Liver (tissue), 9 donors: ENCODE measurements around the gene ZC3HAV1. TPM values are rescaled to one million over a fixed set of nuclear protein-coding genes. Genes with fewer than 3 reads are reported as not detected.
"Not testable (repeated sequence)": the region's sequence is repeated elsewhere in the genome, so short reads cannot be mapped to it uniquely, and the experiment has no call there.

Source experiments
- DNase-seq: peaks from one replicate; pipeline ENCODE4 v3.0.0-alpha.2; 2017; ENCODE audit warnings: low spot score
- H3K27ac ChIP-seq, 2 donors: one replicate each; pipeline ENCODE4 v1.7.0; 2013; ENCODE audit warnings: inconsistent platforms in 2 of 2, low read length in 2 of 2, control low read depth in 1 of 2, low read depth in 1 of 2, mild to moderate bottlenecking in 1 of 2
- H3K27me3 ChIP-seq, 4 donors: one replicate each; pipeline versions ENCODE4 v1.6.1 to v1.7.0; 2013; ENCODE audit warnings: low read length in 3 of 4, inconsistent platforms in 1 of 4, mild to moderate bottlenecking in 1 of 4, moderate library complexity in 1 of 4; ENCODE audit not compliant: control insufficient read depth in 4 of 4, insufficient read depth in 4 of 4
- H3K36me3 ChIP-seq, 4 donors: one replicate each; pipeline versions ENCODE4 v1.6.1 to v1.7.0; 2013; ENCODE audit warnings: low read length in 3 of 4, mild to moderate bottlenecking in 3 of 4, low read depth in 1 of 4, moderate library complexity in 1 of 4; ENCODE audit not compliant: control insufficient read depth in 4 of 4, insufficient read depth in 3 of 4
- H3K4me1 ChIP-seq, 4 donors: one replicate each; pipeline versions ENCODE4 v1.6.1 to v1.7.0; 2013; ENCODE audit warnings: low read length in 3 of 4, mild to moderate bottlenecking in 3 of 4, moderate library complexity in 1 of 4; ENCODE audit not compliant: control insufficient read depth in 4 of 4, insufficient read depth in 4 of 4
- H3K4me3 ChIP-seq, 3 donors: one replicate each; pipeline versions ENCODE4 v1.6.1 to v1.7.0; 2013; ENCODE audit warnings: low read length in 3 of 3, control low read depth in 1 of 3, low read depth in 1 of 3, mild to moderate bottlenecking in 1 of 3
- H3K9ac ChIP-seq, 2 donors: one replicate each; pipeline ENCODE4 v1.7.0; 2013; ENCODE audit warnings: low read length in 2 of 2, mild to moderate bottlenecking in 2 of 2, moderate library complexity in 2 of 2, control low read depth in 1 of 2, low read depth in 1 of 2
- H3K9me3 ChIP-seq, 4 donors: one replicate each; pipeline versions ENCODE4 v1.6.1 to v1.7.0; 2013; ENCODE audit warnings: low read length in 3 of 4; ENCODE audit not compliant: control insufficient read depth in 4 of 4
- EGR1 ChIP-seq, 2 donors: IDR thresholded peaks; 2 replicates each; pipeline ENCODE4 v1.6.1; 2016 to 2018; ENCODE audit warnings: antibody characterized with exemption in 2 of 2, low read depth in 2 of 2
- FOXA1 ChIP-seq: IDR thresholded peaks from 2 replicates; pipeline ENCODE4 v1.6.1; 2016; ENCODE audit warnings: antibody characterized with exemption
- FOXA2 ChIP-seq: IDR thresholded peaks from 2 replicates; pipeline ENCODE4 v1.6.1; 2016; ENCODE audit warnings: antibody characterized with exemption
- GABPA ChIP-seq, 2 donors: IDR thresholded peaks in 1 of 2; conservative IDR thresholded peaks in 1 of 2; 2 replicates each; pipeline ENCODE4 v1.6.1; 2016; ENCODE audit warnings: antibody characterized with exemption in 2 of 2, mild to moderate bottlenecking in 1 of 2, moderate library complexity in 1 of 2
- HNF4A ChIP-seq, 2 donors: conservative IDR thresholded peaks; 2 replicates each; pipeline ENCODE4 v1.6.1; 2016; ENCODE audit warnings: antibody characterized with exemption in 2 of 2, mild to moderate bottlenecking in 2 of 2
- HNF4G ChIP-seq: IDR thresholded peaks from 2 replicates; pipeline ENCODE4 v1.6.1; 2016; ENCODE audit warnings: antibody characterized with exemption
- JUND ChIP-seq, 2 donors: IDR thresholded peaks; 2 replicates each; pipeline ENCODE4 v1.6.1; 2016; ENCODE audit warnings: antibody characterized with exemption in 2 of 2
- NR2F2 ChIP-seq: IDR thresholded peaks from 2 replicates; pipeline ENCODE4 v1.6.1; 2016; ENCODE audit warnings: antibody characterized with exemption
- SP1 ChIP-seq: IDR thresholded peaks from 2 replicates; pipeline ENCODE4 v1.6.1; 2018; ENCODE audit warnings: antibody characterized with exemption, mild to moderate bottlenecking
- TAF1 ChIP-seq: conservative IDR thresholded peaks from 2 replicates; pipeline ENCODE4 v1.6.1; 2016; ENCODE audit warnings: antibody characterized with exemption, mild to moderate bottlenecking
- WGBS: extraction: QIAGEN DNeasy Blood & Tissue Kit; methylation state at CpG from one replicate; pipeline ENCODE4 v1.1.7; 2013; 5-methylcytosine and 5-hydroxymethylcytosine counted together
- polyA plus RNA-seq, 2 donors: library from polyadenylated mRNA; stranded (reverse) in 1 of 2; unstranded in 1 of 2; fragments of 200-250 nt in 1 of 2; fragments of >200 nt in 1 of 2; fragmentation: Nextera tagmentation in 1 of 2; extraction: Ambion mirVana in 1 of 2; gene quantifications; one replicate each; pipeline versions ENCODE4 v1.2.1 to v1.2.3, GENCODE V29; 2013 to 2015
- total RNA-seq, 2 donors: library from RNA; depleted of rRNA; stranded (reverse); fragments of >200 nt; gene quantifications; one replicate each; pipeline ENCODE4 v1.2.3, GENCODE V29; 2014
- TF ChIP-seq, protein P1 (sequence below): IDR thresholded peaks from 2 replicates; pipeline ENCODE4 v1.6.1; 2016; ENCODE audit warnings: antibody characterized with exemption
- TF ChIP-seq, protein P2 (sequence below): IDR thresholded peaks from 2 replicates; pipeline ENCODE4 v1.6.1; 2016; ENCODE audit warnings: antibody characterized with exemption, mild to moderate bottlenecking
- TF ChIP-seq, protein P3 (sequence below): IDR thresholded peaks from 2 replicates; pipeline ENCODE4 v1.6.1; 2016; ENCODE audit warnings: antibody characterized with exemption
- TF ChIP-seq, protein P4 (sequence below): fragments of 150-350 bp; IDR thresholded peaks from 2 replicates; pipeline ENCODE4 v1.5.1; 2017; ENCODE audit warnings: improper control_type of control experiment, low read depth, low read length; ENCODE audit not compliant: missing input control
- TF ChIP-seq, protein P5 (sequence below): IDR thresholded peaks from 2 replicates; pipeline ENCODE4 v1.6.1; 2016; ENCODE audit warnings: antibody characterized with exemption
- donor health status: healthy.
- donor health status: healthy.
- donor health status: healthy.
- donor health status: healthy.
- donor health status: healthy.

The ZC3HAV1 gene
- total and polyA plus RNA-seq, 4 donors, result 6.6 to 40.5 (median 16.5) TPM

DNA sequence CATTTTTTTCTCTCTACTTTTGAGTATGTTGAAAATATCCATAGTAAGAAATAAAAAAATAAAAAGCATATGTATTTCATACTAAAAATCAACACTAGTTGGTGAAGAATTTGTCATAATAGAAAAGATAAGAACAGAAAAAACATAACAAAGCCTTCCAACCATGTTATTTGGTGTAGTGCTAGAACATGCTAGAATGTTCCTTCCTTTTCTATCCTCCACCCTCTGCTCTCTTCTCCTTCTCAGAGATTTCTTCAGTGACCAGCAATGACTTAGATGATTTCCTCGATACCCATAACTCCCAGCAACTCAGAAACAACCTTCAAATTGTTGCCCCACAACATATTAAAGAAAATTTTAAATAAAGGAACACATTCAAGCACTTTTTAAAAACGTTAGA lies 2.6 kb downstream of the ZC3HAV1 start:
- peak overlapping the region in 1 of 3 donors; percentile 96 for H3K4me3 ChIP-seq
- DNase-seq, result no peak
- H3K27me3 ChIP-seq, result no peaks in the 10 kb centered on the region
- H3K9me3 ChIP-seq, result no peaks in the 10 kb centered on the region
- peaks cover 0 to 19% (median 7%) of the 10 kb centered on the region in 4 donors for H3K4me1 ChIP-seq
- H3K36me3 ChIP-seq, result no peaks in the 10 kb centered on the region
- H3K27ac ChIP-seq, result peak overlapping the region in 1 of 2 donors; percentile 88
- TF ChIP-seq EGR1 (IDR thresholded peaks at IDR 0.05; ENCODE audit: low read depth in 2 of 2) (no peak), SP1 (no peak), HNF4G (no peak), NR2F2 (no peak)
- TF ChIP-seq, protein P1, sequence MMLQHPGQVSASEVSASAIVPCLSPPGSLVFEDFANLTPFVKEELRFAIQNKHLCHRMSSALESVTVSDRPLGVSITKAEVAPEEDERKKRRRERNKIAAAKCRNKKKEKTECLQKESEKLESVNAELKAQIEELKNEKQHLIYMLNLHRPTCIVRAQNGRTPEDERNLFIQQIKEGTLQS, result no peak
- TF ChIP-seq, protein P2, sequence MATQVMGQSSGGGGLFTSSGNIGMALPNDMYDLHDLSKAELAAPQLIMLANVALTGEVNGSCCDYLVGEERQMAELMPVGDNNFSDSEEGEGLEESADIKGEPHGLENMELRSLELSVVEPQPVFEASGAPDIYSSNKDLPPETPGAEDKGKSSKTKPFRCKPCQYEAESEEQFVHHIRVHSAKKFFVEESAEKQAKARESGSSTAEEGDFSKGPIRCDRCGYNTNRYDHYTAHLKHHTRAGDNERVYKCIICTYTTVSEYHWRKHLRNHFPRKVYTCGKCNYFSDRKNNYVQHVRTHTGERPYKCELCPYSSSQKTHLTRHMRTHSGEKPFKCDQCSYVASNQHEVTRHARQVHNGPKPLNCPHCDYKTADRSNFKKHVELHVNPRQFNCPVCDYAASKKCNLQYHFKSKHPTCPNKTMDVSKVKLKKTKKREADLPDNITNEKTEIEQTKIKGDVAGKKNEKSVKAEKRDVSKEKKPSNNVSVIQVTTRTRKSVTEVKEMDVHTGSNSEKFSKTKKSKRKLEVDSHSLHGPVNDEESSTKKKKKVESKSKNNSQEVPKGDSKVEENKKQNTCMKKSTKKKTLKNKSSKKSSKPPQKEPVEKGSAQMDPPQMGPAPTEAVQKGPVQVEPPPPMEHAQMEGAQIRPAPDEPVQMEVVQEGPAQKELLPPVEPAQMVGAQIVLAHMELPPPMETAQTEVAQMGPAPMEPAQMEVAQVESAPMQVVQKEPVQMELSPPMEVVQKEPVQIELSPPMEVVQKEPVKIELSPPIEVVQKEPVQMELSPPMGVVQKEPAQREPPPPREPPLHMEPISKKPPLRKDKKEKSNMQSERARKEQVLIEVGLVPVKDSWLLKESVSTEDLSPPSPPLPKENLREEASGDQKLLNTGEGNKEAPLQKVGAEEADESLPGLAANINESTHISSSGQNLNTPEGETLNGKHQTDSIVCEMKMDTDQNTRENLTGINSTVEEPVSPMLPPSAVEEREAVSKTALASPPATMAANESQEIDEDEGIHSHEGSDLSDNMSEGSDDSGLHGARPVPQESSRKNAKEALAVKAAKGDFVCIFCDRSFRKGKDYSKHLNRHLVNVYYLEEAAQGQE, result no peak
- TF ChIP-seq, protein P3, sequence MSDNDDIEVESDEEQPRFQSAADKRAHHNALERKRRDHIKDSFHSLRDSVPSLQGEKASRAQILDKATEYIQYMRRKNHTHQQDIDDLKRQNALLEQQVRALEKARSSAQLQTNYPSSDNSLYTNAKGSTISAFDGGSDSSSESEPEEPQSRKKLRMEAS, result no peak
- 57% methylated on average over 2 of the region's 2 CpGs for WGBS
- peak overlapping the region in 1 of 2 donors; percentile 42 for H3K9ac ChIP-seq

DNA sequence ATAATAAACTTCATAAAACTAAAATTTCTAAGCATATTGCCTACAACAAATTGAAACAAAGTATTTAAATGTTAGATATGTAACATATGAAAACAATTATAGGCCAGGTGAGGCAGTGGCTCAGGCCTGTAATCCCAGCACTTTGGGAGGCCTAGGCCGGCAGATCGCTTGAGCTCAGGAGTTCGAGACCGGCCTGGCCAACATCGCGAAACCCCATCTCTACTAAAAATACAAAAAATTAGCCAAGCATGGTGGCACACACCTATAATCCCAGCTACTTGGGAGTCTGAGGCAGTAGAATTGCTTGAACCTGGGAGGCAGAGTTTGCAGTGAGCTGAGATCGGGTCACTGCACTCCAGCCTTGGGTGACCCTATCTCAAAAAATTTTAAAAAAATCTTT lies 3.3 kb downstream of the ZC3HAV1 start:
- H3K9me3 ChIP-seq, H3K36me3 ChIP-seq, H3K27me3 ChIP-seq, DNase-seq, H3K9ac ChIP-seq, H3K4me3 ChIP-seq: not testable (repeated sequence)
- Histone ChIP-seq H3K4me1 (peaks cover 0 to 19% (median 7%) of the 10 kb centered on the region in 4 donors), H3K27ac (peak overlapping the region in 1 of 2 donors; percentile 39)
- 75% methylated on average over 7 of the region's 7 CpGs for WGBS

DNA sequence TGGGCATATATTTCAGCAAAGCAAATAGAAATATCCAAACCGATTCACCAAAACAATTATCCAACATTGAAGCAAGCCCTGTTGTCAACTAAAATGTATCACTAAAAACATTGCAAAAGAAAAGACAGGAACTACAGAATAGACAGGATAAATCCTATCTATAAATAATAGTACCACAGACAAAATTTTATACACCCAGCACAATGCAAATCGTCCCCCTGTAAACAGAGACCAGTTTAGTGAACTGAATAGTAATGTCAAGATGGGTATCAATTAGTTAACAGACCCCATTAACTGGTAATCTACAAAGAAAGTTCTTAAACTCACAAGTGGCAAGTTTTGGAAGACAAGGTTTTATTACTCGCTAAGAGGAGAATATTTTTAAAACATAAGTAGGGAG lies 4.0 kb downstream of the ZC3HAV1 start:
- Histone ChIP-seq H3K4me1 (peaks cover 0 to 19% (median 7%) of the 10 kb centered on the region in 4 donors), H3K4me3 (no peak overlapping the region), H3K27ac (peak overlapping the region; percentile 2 to 40), H3K9ac (peak overlapping the region; percentile 12 to 42), H3K27me3 (no peaks in the 10 kb centered on the region), H3K9me3 (no peaks in the 10 kb centered on the region), H3K36me3 (peaks cover 0 to 2% (median 0%) of the 10 kb centered on the region in 4 donors)
- 54% methylated on average over 3 of the region's 3 CpGs for WGBS
- DNase-seq, result no peak
- TF ChIP-seq, protein P4, sequence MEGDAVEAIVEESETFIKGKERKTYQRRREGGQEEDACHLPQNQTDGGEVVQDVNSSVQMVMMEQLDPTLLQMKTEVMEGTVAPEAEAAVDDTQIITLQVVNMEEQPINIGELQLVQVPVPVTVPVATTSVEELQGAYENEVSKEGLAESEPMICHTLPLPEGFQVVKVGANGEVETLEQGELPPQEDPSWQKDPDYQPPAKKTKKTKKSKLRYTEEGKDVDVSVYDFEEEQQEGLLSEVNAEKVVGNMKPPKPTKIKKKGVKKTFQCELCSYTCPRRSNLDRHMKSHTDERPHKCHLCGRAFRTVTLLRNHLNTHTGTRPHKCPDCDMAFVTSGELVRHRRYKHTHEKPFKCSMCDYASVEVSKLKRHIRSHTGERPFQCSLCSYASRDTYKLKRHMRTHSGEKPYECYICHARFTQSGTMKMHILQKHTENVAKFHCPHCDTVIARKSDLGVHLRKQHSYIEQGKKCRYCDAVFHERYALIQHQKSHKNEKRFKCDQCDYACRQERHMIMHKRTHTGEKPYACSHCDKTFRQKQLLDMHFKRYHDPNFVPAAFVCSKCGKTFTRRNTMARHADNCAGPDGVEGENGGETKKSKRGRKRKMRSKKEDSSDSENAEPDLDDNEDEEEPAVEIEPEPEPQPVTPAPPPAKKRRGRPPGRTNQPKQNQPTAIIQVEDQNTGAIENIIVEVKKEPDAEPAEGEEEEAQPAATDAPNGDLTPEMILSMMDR, result no peak
- TF ChIP-seq, protein P5, sequence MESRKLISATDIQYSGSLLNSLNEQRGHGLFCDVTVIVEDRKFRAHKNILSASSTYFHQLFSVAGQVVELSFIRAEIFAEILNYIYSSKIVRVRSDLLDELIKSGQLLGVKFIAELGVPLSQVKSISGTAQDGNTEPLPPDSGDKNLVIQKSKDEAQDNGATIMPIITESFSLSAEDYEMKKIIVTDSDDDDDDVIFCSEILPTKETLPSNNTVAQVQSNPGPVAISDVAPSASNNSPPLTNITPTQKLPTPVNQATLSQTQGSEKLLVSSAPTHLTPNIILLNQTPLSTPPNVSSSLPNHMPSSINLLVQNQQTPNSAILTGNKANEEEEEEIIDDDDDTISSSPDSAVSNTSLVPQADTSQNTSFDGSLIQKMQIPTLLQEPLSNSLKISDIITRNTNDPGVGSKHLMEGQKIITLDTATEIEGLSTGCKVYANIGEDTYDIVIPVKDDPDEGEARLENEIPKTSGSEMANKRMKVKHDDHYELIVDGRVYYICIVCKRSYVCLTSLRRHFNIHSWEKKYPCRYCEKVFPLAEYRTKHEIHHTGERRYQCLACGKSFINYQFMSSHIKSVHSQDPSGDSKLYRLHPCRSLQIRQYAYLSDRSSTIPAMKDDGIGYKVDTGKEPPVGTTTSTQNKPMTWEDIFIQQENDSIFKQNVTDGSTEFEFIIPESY, result no peak
- TF ChIP-seq SP1, result no peak
- no peak for TF ChIP-seq FOXA1
- TF ChIP-seq HNF4G, result no peak
- TF ChIP-seq, protein P1, result no peak
- TF ChIP-seq JUND (IDR thresholded peaks at IDR 0.05), result no peak
- no peak for TF ChIP-seq FOXA2
- TF ChIP-seq TAF1, result no peak
- TF ChIP-seq, protein P3, result no peak
- TF ChIP-seq HNF4A (conservative IDR thresholded peaks at IDR 0.05), result no peak
- TF ChIP-seq, protein P2, result no peak
- TF ChIP-seq NR2F2, result no peak
- no peak for TF ChIP-seq GABPA (IDR thresholded peaks at IDR 0.05 in 1 of 2, conservative IDR thresholded peaks at IDR 0.05 in 1 of 2)
